NCI-H1417 (cell line): Measurements from ENCODE around the gene TRAF5.
A peak's percentile ranks its signal among the peaks of the same experiment; 100 is the strongest.
"Not testable (repeated sequence)": the region's sequence is repeated elsewhere in the genome, so short reads cannot be mapped to it uniquely, and the experiment has no call there.

Experiments
- DNase-seq, 3 experiments: peaks; one replicate each; lab custom pipeline; 2025; lab: John Stamatoyannopoulos, UW

TRAF5 gene

DNA sequence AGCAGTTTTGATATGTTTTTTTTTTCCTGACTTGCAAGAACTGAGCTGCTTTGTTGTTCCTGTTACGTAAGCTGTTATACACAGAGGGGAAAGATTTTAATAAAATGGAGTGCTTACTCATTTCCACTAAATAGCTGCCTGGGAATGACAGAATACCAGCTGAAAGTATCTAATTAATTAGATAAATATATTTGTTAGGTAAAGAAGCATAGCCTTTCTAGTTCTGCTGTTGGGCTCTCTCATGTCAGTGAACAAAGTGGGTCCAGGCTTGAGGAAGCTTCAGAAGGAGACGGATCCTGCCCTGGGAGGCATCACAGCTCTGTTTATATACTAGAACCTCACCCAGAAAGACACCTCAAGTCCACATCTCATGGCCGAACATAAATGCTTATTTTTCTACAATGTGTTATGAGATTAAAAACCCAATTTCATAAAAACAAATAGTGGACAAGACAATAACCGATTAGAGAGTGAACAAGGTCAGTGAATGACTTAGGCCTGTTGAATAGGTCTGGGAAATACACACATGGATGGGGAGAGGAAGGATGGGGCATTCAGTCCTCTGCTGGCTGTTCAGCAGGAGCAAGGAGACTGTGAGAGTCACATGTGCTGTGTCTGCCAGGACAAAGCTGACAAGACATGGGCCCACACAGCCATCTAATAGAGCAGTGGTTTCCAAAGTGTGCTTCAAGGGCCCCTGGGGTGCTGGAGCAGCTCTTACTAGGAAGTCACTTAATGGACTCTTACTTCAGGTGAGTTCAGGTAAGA, 20.6 kb downstream of the TRAF5 start:
- DNase-seq = peak in 2 of 3 experiments; percentile 45 to 91

DNA sequence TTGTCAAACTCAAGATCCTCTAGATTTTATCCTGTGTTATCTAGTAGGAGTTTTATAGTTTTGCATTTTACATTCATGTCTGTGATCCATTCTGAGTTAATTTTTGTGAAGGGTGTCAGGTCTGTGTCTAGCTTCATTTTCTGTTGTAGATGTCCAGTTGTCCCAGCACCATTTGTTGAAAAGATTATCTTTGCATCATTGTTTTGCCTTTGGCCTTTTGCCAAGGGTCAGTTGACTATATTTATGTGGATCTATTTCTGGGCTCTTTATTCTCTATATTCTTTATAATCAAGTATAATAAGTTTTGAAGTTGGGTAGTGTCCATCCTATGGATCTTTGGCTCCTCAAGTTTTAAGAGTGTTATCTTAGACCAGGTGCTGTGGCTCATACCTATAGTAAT, 21.9 kb downstream of the TRAF5 start:
- no peak for DNase-seq

DNA sequence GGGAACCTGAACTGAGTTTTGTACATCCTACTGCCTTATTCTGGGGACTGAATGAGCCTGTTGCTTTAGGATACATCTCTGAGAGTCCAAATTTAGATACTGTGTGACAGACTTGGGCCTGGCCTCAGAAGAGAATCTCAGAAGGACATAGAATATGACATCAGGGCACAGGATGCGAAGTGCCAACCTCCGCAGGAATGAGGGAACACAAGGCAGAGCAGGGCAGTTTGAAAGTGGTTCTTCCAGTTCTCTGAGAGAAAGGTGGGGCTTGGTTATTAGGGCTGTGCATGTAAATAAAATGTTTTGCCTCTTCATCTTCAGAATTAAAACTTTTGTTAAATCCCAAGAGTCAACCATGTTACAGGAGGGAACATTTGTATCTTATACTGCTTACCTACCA, 23.1 kb downstream of the TRAF5 start:
- DNase-seq = no peak

DNA sequence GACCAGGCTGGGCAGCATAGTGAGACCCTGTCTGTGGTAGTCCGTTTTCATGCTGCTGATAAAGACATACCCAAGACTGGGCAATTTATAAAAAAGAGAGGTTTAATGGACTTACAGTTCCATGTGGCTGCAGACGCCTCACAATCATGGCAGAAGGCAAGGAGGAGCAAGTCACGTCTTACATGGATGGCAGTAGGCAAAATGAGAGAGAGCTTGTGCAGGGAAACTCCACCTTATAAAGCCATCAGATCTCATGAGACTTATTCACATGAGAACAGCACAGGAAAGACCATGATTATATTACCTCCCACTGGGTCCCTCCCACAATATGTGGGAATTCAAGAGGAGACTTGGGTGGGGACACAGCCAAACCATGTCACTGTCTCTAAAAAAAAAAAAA, 25.4 kb downstream of the TRAF5 start:
- DNase-seq = not testable (repeated sequence)

DNA sequence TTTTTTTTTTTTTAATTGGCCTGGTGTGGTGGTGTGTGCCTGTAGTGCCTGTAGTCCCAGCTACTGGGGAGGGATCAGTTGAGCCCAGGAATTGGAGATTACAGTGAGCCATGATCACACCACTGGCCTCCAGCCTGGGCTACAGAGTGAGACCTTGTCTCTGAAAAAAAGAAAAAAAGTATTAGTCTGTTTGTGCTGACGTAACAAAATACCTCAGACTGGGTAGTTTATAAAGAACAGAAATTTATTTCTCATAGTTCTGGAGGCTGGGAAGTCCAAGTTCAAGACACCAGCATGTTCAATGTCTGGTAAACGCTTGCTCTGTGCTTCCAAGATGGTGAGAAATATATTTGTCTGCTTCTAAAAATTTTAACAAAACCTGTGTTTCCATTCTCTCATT, 25.8 kb downstream of the TRAF5 start:
- DNase-seq = no peak

DNA sequence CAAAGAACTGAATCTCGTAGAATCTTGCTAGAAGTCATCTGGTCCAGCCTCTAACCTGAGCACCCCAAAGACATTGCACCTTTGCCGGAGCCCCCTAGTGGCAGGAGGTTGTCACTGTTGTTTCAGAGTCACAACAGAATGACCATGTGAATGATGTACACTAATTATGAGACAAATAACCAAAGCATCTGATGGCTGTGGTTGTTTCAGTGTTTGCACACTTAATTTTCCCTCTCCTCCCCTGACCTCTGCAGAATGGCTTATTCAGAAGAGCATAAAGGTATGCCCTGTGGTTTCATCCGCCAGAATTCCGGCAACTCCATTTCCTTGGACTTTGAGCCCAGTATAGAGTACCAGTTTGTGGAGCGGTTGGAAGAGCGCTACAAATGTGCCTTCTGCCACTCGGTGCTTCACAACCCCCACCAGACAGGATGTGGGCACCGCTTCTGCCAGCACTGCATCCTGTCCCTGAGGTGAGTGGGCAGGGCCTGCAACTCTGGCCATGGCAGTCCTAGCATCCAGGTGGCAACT, 26.4 kb downstream of the TRAF5 start:
- peak in 1 of 3 experiments; percentile 33 for DNase-seq

DNA sequence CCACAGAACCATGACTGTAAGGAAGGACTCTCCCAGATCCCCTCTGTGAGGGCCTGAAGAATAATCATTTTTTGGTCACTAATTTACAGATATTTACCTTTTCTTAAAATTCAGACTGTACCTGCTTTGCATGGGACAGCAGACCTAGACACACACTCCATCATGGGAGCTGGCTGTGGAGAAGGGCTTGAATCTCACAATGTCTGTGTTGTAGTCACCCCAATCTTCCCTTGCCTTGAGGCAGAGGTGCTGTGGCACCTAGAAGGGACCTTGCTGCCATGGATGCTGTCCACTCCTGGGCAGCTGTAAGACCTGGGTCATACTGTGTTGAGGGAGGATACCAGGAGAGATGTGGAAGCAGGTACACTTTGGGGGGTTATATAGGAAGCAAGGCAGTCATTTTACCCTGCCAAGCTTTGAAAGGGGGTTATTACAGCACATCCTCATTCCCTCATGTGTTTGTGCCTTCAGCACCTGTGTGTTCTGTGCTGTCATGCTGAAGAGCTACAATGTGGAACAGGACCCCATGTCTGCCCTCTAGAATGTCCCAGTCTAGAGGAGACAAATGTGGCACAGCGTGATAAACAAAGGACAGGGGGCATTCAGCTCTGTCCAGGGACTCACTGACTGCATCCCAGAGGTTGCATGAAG, 27.1 kb downstream of the TRAF5 start:
- DNase-seq = no peak

DNA sequence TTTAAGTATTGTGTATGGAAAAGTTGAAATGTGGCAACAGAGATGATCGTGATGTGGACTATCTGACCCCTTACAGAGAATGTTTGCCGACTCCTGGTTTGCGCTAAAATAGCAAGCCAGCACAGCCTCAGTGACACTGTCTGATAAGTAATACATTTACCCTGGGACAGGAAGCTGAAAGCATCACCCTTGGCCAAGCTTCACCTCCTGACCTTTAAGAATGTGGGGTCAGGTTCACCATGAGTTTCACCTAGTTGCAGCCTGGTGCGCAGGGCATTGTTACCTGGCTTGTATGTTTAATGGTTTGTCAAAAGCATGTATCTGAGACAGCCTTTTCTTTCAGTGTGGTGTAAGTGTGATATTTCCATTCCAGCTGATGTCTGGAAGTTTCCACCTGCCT, 29.2 kb downstream of the TRAF5 start:
- DNase-seq = no peak

DNA sequence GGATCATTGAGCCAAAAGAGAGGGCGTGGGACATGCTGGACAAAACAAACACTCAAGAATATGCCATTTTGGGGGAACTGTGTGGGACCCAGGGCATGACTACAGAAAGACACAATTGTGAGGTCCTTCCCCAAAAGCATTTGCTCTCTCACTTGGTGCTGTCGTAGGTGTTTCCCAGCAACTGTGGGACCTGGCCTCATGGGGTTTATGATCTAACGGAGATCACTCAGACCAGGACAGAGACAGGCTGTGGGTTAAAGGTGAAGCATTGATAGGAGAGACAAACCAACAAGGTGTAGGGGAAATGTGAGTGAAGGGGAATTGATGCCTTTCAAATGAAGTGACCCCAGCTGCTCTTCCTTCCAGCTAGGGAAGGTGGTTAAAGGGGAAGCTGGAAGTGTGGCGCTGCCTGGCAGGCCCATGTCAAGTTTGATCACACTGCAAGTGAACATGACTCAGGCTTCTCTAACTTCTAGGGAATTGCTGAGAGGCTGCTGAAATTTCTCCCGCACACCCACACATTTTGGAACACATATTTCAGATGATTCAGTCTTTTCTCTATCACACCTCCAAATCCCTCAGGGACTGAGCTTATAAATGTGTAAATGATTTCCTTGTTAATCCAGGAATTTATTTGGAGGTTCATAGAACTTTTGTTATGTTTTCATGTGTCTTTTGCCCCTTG, 30.2 kb downstream of the TRAF5 start:
- DNase-seq = no peak

DNA sequence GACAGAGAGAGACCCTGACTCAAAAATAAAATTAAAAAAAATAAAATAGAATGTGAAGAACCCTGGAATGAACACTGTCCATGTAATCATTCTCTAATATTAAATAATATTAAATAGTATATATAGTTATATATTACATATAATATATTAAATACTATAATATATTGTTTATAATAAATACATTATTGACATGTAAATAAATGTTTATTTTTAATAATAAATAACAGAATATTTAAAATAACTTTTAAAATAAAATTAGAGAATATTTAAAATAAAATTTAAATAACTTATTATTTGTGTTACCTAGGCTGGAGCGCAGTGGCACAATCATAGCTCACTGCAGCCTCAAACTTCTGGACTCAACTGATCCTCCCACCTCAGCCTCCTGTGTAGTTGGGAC, 32.1 kb downstream of the TRAF5 start:
- no peak for DNase-seq

DNA sequence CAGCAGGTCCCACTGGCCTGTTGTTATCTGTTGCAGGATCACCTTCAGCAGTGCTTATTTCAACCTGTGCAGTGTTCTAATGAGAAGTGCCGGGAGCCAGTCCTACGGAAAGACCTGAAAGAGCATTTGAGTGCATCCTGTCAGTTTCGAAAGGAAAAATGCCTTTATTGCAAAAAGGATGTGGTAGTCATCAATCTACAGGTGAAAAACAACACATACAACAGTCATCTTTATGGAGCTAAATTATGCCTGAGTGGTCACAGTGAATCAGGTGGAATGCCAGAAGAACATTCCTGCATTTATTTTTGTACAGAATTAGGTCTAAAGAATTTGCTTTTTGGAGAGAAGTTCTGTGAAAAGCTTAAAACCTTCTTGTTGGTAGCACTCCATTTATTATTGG, 33.2 kb downstream of the TRAF5 start:
- no peak for DNase-seq

DNA sequence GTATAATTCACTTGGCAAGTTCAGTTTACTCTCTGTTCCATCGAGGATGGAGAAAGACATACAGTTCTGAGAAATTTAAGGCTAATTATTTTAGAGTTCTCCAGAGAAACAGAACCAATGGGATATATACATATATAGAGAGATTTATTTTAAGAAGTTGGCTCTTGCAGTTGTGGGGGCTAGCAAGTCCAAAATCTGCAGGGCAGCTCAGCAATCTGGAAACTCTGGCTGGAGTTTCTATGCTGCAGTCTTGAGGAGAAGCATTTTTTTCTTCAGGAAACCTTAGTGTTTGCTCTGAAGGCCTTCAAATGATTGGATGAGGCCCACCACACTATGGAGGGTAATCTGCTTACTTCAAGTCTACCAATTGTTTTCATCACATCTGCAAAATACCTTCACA, 34.6 kb downstream of the TRAF5 start:
- no peak for DNase-seq

DNA sequence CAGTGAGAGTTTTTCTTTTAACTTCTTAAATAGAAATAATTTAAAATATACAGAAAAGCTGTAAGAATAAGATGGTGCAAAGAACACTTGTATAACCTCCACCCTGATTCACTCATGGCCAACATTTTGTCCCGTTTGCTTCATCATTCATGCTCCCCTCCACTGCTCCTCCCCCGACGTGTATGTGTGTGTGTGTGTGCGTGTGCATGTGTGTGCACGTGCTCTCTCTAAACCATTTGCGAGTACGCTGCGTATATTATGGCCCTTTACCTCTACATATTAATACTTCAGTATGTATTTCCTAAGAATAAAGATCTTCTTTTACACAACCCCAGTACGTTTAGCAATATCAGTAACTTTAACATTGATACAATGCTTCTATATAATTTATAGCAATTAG, 43.0 kb downstream of the TRAF5 start:
- no peak for DNase-seq

DNA sequence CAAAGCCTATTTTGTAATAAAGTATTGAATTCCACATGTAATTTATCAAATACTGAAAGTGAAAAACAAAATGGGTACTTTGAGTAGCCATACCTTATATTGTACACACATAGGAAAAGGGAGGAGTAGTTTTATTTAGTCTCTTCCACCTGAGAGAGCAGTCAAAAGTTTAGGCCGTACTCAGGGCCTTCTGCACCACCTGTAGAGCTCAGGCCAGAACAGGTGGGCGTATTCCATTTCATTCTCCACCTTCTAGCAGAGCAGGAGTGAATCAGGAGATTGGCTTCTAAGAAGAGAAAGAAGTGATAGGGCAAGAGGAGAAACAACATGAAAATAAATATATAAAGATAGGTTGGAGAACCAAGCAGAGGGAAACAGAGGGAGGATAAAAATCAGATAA, 44.0 kb downstream of the TRAF5 start:
- no peak for DNase-seq

DNA sequence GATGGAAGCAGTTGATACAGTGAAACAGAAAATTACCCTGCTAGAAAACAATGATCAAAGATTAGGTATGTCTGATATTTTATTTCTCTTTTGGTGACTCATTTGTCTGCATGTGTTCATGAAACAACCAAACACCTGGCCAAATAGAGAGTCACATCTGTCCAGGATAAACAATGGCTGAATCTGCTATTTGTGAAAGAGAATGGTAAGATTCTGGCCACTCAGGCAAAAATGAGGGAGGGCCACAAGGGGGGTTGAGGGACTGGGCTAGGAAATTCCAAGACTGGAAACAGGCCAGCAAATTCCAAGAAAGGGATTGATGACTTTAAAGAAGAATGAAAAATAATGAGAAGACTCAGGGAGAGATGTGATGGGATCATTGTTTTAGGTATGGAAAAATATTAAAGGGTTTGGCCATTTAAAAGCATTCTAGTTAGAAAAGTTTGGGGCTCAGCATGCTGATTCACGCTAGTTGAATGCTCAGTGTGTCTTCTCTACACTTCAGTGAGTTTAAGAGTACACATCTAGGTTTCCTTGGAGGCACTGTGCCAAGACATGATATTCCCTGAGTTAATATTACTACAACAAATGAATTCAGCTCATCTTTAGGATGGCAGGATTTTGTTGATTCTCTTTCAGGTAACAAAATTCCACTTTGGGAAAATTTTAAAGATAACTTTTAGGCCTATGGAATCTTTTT, 44.9 kb downstream of the TRAF5 start:
- DNase-seq = peak in 2 of 3 experiments; percentile 2 to 57

DNA sequence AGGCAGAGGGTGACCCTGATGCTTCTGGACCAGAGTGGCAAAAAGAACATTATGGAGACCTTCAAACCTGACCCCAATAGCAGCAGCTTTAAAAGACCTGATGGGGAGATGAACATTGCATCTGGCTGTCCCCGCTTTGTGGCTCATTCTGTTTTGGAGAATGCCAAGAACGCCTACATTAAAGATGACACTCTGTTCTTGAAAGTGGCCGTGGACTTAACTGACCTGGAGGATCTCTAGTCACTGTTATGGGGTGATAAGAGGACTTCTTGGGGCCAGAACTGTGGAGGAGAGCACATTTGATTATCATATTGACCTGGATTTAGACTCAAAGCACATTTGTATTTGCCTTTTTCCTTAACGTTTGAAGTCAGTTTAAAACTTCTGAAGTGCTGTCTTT, 45.8 kb downstream of the TRAF5 start:
- DNase-seq = no peak

DNA sequence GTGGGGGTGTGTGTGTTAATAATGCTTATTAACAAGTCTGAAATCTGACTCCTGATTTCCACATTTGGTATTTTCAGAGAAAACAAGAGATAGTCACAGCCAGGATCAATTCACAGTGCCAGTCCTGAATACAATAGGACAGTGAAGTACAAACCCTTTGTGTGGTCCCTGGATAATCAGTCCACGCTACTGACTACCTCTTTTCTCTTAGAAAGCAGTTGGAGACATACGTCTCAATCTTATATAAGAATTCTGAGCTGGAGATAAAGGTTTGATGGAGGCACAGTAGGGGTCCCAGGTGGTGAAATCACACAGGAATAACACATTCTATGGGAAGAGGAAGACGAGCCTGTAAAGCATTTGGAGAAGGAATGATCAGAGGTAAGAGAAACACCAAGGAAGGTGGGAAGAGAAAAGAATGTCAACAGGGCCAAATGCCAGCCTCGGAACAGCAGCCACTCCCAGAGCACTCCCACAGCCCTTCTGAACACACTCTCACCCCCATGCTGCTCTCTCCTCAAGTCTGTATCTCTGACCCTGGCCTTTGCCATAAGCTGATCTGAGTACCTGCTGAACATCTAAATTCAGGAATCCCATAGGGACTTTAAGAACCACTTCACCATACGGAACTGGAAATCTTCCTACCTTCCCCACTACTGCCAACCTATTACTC, 48.6 kb downstream of the TRAF5 start:
- DNase-seq = no peak

DNA sequence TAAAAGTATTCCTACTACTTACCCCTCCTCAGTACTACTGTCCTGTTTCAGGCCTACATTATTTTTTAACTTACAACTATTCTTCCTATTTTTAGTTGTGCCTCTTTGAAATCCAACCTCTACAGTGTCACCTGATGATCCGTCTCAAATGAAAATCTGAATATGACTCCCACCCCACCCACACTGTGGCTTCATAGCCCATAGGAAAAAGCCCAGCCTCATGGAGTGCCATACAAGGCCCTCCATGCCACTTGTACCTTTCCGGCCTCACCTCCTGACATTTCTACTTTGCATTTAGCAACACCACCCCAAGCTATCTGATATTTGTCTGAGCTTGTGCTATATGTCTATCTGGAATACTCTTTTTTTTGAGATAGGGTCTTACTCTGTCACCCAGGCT, 49.3 kb downstream of the TRAF5 start:
- no peak for DNase-seq

DNA sequence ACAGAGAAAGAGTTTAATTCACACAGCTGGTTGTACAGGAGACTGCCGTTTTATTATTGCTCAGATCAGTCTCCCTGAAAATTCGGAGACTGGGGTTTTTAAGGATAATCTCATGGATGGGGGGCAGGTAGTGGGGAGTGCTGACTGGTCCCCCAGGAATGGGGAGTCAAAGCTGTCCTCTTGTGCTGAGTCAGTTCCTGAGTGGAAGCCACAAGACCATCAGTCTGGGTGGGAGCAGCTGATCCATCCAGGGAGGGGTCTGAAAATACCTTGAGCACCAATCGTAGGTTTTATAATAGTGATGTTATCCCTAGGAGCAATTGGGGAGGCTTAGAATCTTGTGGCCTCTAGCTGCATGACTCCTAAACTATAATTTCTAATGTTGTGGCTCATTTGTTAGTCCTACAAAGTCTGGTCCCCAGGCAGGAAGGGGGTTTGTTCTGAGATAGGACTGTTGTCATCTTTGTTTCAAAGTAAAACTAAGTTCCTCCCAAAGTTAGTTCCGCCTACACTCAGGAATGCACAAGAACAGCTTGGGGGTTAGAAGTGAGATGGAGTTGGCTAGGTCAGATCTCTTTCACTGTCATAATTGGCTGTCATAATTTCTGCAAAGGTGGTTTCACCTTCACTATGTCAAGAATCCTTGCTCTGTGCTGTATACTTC, 50.3 kb downstream of the TRAF5 start:
- DNase-seq = no peak

DNA sequence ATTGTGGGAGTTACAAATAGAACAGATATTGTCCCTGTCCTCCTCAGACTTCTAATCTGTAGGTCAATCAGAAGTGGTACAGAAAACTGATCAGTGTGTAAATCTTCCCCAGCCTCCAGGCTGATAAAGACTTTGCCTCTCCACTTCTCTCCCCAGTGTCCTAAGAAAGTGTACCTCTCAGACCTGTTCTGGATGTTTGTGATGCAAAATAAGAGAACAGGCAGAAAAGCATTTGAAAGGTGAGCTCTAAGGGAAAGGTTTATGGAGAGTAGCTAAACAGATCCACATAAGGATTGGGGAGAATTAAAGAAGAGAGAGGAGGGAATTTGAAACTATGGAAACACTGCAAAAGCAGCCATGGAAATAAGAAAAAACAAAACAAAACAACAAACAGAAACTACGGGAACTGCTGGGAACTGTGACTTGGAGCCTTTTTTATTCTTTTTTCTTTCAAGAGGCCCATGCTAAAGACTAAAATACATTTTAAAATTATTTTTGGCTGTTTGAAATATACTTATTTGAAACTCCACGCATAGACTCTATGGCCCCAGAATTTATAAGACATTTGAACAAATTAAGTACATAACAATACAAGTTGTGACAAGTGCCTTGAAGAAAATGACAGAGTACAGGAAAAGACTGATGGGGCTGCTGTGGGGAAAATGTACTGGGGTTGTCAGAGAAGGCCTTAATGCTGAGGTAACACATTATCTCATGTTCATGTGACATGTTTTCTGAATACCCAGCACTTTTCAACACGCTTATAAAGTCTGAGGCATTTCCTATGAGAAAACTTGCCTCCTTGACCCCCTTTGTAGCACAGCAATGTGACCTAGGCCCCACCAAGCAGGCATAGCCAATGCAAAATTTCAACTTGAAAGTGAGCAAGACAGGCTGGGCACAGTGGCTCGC, 51.2 kb downstream of the TRAF5 start:
- no peak for DNase-seq
